HG03045 (cell line): ENCODE data around the gene SHISA9.
"Not testable (repeated sequence)": the region's sequence is repeated elsewhere in the genome, so short reads cannot be mapped to it uniquely, and the experiment has no call there.

Experiments
- ATAC-seq: cut with Tn5 transposase; IDR thresholded peaks from one replicate; pipeline ENCODE4 v1.9.1; 2021; ENCODE audit warnings: mild to moderate bottlenecking, moderate library complexity; ENCODE audit not compliant: unreplicated experiment

The SHISA9 gene

DNA sequence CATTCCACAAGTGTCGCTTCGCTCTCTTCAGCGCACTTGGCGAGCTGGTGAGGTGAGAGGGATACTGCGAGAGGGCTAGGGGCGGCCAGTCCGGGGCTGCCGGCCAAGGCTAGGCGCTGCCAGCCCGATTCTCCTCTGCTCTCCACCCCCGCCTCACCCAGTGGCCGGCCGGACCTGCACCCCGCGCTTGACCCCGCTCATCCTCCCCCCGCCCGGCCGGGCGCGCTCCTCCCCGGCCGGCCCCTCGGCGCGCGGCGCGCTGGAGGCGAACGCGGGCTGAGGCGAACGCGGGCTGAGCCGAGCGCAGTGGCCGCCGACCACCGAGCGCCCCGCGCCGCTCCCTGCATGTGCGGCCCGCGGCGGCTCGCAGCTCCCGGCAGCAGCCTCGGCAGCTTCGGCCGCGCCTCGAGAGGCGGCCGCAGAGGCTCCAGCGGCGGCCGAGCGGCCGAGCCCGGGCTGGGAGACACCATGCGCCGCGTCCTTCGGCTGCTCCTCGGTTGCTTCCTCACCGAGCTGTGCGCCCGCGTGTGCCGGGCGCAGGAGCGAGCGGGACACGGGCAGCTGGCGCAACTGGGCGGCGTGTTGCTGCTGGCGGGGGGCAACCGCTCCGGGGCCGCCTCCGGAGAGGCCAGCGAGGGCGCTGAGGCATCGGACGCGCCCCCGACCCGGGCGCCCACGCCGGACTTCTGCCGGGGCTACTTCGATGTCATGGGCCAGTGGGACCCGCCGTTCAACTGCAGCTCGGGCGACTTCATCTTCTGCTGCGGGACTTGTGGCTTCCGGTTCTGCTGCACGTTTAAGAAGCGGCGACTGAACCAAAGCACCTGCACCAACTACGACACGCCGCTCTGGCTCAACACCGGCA is at the start of gene SHISA9:
TSS of gene SHISA9 (plus strand) at position 2 of the 865 bp plus-strand sequence.
- no peak for ATAC-seq

DNA sequence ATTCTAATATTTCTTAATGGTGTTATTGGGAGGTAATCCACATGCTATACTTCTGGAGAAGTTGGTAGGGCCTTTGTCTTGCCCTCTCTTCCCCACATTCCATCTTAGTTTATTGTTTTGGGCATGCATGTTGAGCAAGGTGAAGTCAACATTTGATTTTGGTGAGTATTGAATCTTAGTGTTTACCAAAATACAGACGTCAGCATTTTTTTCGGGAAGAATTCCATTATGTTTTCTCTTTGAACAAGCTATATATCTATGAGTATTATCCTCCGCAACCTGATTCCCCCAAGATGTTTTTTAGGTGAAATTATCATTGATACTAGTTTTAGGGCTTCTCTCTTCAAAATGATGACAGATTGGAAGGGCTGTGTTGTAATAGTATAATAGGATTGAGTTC is 47.4 kb upstream of the SHISA9 start:
- no peak for ATAC-seq

DNA sequence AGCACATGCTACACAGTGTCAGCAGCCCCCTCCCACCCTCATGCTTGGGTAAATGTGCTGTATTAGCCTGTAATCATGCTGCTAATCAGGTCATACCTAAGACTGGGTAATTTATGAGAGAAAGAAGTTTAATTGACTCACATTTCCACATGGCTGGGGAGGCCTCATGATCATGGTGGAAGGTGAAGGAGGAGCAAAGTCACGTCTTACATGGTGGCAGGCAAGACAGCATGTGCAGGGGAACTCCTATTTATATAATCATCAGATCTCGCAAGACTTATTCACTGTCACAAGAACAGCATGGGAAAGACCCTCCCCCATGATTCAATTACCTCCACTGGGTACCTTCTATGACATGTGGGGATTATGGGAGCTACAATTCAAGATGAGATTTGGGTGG is 44.0 kb upstream of the SHISA9 start:
- ATAC-seq = not testable (repeated sequence)

DNA sequence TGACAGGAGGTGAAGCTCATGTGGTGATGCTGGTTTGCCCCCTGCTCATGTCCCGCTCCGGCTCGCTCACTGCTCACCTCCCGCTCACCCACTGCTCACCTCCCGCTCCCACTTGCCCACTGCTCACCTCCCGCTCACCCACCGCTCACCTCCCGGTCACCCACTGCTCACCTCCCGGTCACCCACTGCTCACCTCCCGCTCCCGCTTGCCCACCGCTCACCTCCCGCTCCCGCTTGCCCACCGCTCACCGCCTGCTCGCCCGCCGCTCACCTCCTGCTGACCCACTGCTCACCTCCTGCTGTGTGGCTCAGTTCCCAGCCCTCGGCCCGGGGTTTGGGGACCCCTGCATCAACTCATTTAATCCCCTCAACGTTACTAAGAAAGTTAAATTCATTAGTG is 39.1 kb upstream of the SHISA9 start:
- no peak for ATAC-seq

DNA sequence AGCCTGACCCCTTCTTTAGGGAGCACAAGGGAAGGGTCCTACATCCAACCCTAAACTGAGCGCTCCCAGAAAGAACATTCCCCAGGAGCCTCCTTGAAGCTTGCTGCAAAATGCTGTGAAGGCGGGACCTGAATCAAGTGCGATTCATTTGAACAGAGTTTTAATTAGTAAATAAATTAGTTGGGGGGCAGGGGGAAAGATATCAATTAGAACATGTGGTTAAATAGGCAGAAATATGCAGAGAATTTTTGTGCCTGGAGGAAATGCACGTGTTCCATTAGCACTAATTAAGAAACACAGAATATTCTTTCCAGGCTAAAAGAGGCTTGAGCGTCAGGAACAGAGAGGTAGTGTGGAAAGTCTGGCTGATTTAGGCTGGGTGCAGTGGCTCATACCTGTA is 38.5 kb upstream of the SHISA9 start:
- no peak for ATAC-seq

DNA sequence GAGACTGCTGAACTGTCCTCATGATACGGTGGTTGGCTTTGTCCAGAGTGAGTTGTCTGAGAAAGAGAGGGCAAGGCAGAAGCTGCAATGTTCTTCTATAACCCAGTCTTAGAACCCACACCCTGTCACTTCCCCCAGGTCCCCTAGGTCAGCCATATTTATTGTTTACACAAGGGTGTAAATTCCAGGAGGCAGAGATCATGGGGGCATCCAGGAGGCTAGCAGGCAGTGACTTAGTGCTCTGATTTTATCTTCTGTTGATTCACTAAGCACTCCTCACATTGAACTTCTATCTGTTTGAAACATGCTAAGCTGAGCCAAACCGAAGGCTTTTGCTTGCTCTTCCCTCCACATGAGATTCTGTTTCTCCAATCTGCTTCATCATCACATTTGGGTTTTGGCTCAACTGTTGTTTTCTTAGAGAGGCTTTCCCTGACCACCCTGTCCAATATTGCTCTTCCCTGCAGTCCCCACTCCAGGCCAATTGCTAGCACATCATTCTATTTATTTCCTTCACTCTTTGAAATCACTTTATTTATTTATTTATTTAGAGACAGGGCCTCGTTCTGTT is 34.3 kb upstream of the SHISA9 start:
- no peak for ATAC-seq

DNA sequence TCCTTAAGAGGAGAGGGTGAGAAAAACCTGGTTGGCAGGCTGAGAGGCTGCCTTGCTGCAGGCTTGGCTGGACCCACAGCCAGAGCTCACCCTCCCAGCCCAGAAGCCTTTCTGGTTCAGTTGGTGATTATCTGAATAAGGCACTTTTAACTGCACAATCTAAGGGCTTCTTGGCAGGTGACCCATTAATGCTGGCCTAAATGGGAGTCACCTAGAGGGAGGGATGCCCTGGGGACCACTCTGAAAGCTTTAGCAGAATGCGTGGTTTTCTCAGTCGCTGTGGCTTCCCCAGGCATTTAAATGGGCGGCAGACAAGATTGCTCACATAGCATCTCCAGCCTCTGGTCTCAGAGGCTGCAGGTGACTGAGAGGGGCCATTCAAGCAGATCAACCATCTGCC is 33.2 kb upstream of the SHISA9 start:
- no peak for ATAC-seq

DNA sequence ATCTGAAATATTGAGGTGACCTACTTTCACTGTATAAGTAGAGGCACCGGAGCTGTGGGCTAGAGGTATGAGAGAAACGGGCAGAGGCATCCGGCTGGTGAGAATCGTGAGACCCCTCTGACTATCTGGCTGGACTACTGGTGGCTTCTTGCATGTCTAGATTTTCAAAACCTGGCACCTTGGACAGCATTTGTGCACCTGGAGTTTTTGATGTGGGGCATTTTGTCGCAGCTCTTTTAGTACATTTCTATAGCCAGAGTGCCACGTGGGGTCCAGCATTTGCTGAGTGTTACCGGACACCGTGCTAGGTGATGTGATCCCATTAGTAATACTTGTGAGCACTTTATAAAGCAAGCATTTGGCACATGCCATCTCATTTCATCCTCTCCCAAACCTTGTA is 32.6 kb upstream of the SHISA9 start:
- ATAC-seq = no peak

DNA sequence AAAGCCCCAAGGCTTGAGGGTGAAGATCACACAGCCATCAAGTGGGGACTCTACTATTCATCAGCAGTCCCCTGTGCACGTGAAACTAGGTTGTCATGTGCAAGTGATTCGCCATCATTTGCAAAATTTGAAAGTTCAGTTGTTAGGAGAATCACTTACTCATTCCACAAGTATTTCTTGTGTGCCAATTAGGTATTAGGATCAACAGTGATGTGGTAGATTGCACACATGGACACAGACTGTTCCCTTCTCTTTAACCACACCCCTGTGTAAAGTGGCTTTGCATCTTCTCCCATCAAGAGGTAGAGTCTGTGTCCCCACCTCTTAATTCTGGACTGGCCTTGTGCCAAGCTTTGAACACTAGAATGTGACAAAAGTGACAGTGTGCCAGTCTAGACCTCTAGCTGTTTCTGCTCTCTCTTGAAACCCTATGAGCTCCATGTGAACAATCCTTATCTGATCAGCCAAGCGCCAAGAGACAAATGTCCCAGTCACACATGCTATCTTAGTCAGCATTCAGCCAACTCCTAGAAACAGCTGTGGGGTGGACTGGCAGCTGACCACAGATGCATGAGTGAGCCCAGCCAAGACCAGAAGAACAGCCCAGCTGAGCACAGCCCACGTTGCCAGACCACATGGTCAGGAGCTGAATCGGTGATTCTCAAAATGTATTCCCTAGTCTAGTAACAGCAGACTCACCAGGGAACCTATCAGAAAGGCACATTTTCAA is 31.5 kb upstream of the SHISA9 start:
- no peak for ATAC-seq

DNA sequence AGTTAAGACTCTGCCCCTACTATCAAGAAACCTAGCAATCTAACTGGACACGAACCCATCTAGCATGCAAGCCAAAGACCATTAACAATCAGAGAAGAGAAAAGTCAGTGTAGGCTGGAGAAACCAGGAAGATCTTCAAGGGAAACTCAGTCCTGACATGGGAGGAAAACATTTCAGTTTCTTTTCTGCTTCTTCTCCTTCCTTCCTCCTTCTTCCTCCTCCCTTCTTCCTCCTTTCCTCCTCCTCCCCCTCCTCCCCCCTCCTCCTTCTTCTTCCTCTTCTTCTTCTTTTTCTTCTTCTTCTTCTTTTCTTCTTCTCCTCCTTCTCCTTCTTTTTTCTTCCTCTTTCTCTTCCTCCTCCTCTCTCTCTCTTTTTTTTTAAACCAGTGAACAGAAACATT is 29.6 kb upstream of the SHISA9 start:
- ATAC-seq = no peak

DNA sequence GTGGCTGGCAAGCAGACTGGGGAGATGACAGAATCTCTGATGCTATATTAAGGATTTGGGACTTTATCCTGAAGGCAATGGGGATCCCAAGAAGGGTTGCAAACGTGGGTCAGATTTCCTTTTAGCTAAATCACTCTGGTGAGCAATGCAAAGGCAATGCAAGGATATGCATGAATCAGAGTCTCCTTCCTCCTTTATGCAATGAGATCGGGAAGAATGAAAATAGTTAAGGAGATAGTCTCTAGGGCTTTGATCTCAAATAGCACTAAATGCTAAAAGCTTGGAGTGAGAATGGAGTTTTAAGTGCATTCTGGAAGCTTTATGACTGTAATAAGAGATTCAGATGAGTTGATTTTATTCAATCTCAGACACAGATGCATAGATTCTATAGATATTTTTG is 27.2 kb upstream of the SHISA9 start:
- ATAC-seq = no peak

DNA sequence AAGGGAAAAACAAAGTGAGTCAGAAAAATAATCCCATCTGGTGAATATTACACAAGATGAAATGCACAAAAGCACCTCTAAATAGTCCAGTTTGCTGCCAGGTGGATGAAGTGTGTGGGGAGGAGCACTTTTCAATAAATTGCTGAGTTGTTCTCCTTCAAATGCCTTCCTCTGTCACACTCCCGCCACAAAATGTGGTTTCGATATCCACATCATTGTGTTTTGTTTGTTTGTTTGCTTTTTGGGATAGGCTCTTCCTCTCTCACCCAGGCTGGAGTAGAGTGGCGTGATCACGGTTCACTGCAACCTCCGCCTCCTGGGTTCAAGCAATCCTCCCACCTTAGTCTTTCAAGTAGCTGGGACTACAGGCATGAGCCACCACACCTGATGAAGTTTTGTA is 24.6 kb upstream of the SHISA9 start:
- no peak for ATAC-seq

DNA sequence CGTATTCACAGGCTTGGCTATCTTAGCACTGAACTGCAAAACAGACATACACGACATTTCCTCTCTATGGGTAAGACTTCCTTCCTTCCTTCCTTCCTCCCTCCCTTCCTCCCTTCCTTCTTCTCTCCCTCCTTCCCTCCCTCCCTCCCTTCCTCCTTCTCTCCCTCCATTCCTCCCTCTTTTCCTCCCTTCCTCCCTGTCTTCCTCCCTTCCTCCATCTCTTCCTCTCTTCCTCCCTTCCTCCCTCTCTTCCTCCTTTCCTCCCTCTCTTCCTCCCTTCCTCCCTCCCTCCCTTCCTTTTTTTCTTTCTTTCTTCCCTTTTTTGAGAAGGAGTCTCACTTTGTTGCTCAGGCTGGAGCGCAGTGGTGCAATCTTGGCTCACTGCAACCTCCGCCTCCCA is 22.4 kb upstream of the SHISA9 start:
- ATAC-seq = no peak

DNA sequence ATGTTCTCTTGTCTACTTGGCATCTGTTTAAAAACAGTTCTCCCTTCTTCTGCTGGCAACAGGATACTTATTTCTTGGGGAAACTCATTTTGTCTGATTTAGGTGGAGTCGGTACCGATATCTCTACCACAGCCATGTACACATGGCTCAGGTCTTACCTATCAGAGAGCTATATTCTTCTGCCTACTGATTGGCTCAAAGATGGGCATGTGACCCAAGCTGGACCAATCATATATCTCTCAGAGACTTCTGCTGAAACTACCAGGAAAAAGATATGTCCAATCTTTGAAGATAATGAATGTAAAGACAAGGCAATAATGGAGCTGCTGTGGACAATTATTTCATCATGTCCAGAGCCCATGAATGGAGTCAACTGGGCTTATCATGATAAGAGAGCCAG is 21.6 kb upstream of the SHISA9 start:
- no peak for ATAC-seq

DNA sequence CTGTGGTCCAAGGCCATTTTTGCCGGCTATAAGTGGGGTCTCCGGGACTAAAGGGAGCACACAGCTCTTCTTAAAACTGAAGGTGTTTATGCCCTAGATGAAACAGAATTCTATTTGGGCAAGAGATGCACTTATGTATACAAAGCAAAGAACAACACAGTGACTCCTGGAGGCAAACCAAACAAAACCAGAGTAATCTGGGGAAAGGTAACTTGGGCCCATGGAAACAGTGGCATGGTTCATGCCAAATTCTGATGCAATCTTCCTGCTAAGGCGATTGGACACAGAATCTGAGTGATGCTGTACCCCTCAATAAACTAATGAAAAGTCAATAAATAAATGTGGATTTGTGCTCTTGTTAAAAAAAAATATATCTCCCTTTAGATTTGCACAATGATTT is 20.2 kb upstream of the SHISA9 start:
- no peak for ATAC-seq

DNA sequence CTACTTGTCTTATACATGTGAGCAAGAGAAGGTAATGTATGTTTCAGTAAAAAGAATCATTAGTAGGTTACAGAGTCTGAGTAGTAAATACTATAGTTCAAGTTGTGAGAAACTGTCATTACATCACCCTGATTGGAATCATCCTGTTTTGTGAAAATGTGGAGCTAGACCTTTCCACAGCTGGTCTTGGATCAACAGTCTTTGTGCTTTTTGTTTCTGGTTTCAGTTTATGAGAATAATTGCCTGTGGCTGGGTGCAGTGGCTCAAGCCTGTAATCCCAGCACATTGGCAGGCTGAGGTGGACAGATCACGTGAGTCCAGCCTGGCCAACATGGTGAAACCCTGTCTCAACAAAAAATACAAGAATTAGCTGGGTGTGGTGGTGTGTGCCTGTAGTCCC is 19.7 kb upstream of the SHISA9 start:
- ATAC-seq = no peak

DNA sequence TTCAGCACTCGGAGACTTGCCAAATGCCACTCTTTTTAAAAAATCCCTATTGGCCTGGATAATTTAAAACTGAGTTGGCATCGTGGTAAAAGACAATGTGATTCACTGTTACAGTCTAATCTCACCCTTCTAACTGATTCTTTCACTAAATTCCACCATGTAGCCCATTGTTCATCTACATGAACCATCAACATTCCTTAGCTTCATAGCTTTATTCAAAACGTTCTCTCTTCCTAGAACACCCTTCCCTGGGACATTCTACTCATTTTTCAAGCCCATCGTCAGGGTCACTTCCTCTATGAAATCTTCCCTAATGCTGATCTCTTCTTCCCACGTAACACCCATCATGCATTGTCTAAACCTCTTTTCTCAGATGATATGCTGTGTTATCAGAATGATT is 15.7 kb upstream of the SHISA9 start:
- no peak for ATAC-seq

DNA sequence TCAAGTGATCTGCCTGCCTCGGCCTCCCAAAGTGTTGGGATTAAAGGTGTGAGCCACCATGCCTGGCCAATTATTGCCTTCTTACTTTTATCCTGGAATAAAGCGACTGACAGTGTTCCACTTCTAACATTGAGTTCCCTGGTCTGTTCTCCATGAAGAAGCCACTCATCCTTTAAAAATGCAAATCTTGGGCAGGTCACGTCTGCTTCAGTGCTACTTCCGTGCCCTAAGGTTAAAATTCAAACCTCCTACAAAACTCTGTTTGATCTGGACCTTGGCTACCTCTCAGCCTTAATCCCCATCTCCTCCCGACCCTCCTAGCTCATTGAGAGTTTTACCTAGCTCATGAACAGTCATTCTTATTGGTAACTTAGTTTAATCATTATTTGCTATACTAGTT is 9.6 kb upstream of the SHISA9 start:
- ATAC-seq = no peak

DNA sequence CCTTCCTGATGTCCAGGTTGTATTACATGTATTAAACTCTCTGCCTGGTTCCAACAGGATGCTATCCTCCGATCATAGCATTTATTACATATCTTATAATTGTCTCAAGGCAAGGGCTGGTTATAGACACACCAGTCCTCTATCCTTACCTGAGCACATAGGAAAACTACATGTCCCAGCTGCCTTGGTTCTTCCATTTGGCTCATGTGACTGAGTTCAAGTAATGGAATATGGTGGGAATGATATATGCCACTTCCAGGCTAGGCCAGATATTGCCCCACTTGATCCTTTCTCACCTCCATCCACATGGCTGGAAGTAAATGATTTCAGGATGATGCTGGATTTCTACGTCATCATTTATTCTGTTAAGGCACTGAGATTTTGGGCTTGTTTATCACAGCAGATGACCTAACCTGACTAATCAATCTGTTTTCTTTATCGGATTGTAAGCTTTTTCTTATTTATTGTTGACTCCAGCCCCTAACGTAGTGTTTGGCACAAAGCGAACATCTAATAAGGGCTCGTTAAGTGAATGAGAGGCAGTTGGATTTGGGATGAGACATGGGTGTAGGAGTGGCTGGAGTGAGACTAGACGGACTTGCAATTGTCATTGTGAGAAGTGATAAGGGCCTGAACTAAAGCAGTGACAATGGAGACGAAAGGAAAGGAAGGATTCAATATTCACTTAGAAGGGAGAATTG is 8.2 kb upstream of the SHISA9 start:
- ATAC-seq = no peak

DNA sequence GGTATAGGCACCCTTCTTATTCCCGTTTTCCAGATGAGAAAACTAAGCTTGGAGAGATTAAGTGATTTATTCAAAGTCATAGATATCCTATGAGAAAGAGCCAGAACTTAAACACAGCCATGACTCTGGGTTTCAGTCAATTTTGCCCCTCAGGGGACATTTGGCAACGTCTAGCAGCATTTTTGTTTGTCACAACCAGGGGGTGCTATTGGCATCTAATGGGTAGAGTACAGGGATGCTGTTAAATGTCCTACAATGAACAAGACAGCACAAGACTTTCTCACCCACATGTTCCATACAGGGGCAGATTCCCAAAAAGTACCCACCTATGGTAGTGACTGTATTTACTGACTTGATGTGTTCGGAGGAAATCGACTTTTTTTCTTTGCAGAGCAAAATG is 4.8 kb upstream of the SHISA9 start:
- no peak for ATAC-seq

DNA sequence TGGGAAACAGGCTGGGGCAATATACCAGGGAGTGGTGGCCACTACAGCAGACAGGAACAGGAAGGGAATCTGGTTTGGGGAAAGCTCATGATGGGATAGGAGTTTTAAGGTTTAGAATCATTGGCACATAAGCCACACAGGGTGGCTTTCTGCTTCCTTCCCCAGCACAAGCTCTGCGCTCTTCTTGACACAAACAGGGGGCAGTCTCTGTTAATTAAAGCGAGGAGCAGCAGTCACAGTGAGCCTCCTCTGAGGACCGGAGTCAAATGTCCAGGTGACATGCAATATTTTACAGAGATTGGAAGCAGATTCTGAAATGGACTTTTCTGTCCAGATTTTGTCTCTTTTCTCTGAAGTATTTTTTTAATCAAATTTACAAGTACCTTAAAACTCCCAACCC is 2.8 kb upstream of the SHISA9 start:
- no peak for ATAC-seq
